ENCODE results near the gene SLC17A1.

Gene SLC17A1

GRCh38 chr6:25868436-25869183, 36.8 kb upstream of the SLC17A1 start:
- H3K27me3 ChIP-seq (ENCODE audit: insufficient read depth, poor library complexity, severe bottlenecking): peaks cover 7% of the 10 kb centered on the region
- no peak for TF ChIP-seq CTCF (IDR thresholded peaks at IDR 0.05; ENCODE audit: poor library complexity, severe bottlenecking)
- no peak overlapping the region for H3K4me3 ChIP-seq (ENCODE audit: severe bottlenecking)

GRCh38 chr6:25866011-25866410, 34.2 kb upstream of the SLC17A1 start:
- Histone ChIP-seq H3K9me3 (ENCODE audit: severe bottlenecking) (no peaks in the 10 kb centered on the region), H3K27ac (ENCODE audit: poor library complexity, severe bottlenecking) (no peak overlapping the region), H3K4me3 (ENCODE audit: severe bottlenecking) (no peak overlapping the region), H3K4me1 (ENCODE audit: insufficient read depth, poor library complexity, severe bottlenecking) (no peaks in the 10 kb centered on the region), H3K36me3 (ENCODE audit: low read depth) (no peaks in the 10 kb centered on the region), H3K27me3 (ENCODE audit: insufficient read depth, poor library complexity, severe bottlenecking) (peaks cover 13% of the 10 kb centered on the region)
- TF ChIP-seq CTCF (IDR thresholded peaks at IDR 0.05; ENCODE audit: poor library complexity, severe bottlenecking): no peak
- ATAC-seq (ENCODE audit: low read depth): no peak
- no peak for DNase-seq (ENCODE audit: low spot score)

More at GRCh38 chr6:25868436-25869183, 36.8 kb upstream of the SLC17A1 start:
- ATAC-seq (ENCODE audit: low read depth) (no peak), DNase-seq (ENCODE audit: low spot score) (no peak)
- Histone ChIP-seq H3K9me3 (ENCODE audit: severe bottlenecking) (no peaks in the 10 kb centered on the region), H3K27ac (ENCODE audit: poor library complexity, severe bottlenecking) (no peak overlapping the region), H3K36me3 (ENCODE audit: low read depth) (no peaks in the 10 kb centered on the region), H3K4me1 (ENCODE audit: insufficient read depth, poor library complexity, severe bottlenecking) (no peaks in the 10 kb centered on the region)

GRCh38 chr6:25863360-25863759, 31.5 kb upstream of the SLC17A1 start:
- no peak overlapping the region for H3K27ac ChIP-seq (ENCODE audit: poor library complexity, severe bottlenecking)
- no peaks in the 10 kb centered on the region for H3K9me3 ChIP-seq (ENCODE audit: severe bottlenecking)
- H3K4me3 ChIP-seq (ENCODE audit: severe bottlenecking): no peak overlapping the region
- no peak for TF ChIP-seq CTCF (IDR thresholded peaks at IDR 0.05; ENCODE audit: poor library complexity, severe bottlenecking)
- H3K27me3 ChIP-seq (ENCODE audit: insufficient read depth, poor library complexity, severe bottlenecking): peaks cover 13% of the 10 kb centered on the region
- ATAC-seq (ENCODE audit: low read depth): no peak
- no peaks in the 10 kb centered on the region for H3K36me3 ChIP-seq (ENCODE audit: low read depth)
- no peaks in the 10 kb centered on the region for H3K4me1 ChIP-seq (ENCODE audit: insufficient read depth, poor library complexity, severe bottlenecking)
- DNase-seq (ENCODE audit: low spot score): no peak

GRCh38 chr6:25862199-25862598, 30.3 kb upstream of the SLC17A1 start:
- Histone ChIP-seq H3K9me3 (ENCODE audit: severe bottlenecking) (no peaks in the 10 kb centered on the region), H3K4me1 (ENCODE audit: insufficient read depth, poor library complexity, severe bottlenecking) (no peaks in the 10 kb centered on the region), H3K36me3 (ENCODE audit: low read depth) (no peaks in the 10 kb centered on the region), H3K27ac (ENCODE audit: poor library complexity, severe bottlenecking) (no peak overlapping the region), H3K4me3 (ENCODE audit: severe bottlenecking) (no peak overlapping the region), H3K27me3 (ENCODE audit: insufficient read depth, poor library complexity, severe bottlenecking) (peaks cover 13% of the 10 kb centered on the region)
- ATAC-seq (ENCODE audit: low read depth): no peak
- DNase-seq (ENCODE audit: low spot score): no peak
- TF ChIP-seq CTCF (IDR thresholded peaks at IDR 0.05; ENCODE audit: poor library complexity, severe bottlenecking): no peak

- Histone ChIP-seq H3K36me3 (ENCODE audit: low read depth) (no peaks in the 10 kb centered on the region), H3K27me3 (ENCODE audit: insufficient read depth, poor library complexity, severe bottlenecking) (peaks cover 8% of the 10 kb centered on the region), H3K4me3 (ENCODE audit: severe bottlenecking) (no peak overlapping the region), H3K27ac (ENCODE audit: poor library complexity, severe bottlenecking) (no peak overlapping the region), H3K4me1 (ENCODE audit: insufficient read depth, poor library complexity, severe bottlenecking) (no peaks in the 10 kb centered on the region), H3K9me3 (ENCODE audit: severe bottlenecking) (no peaks in the 10 kb centered on the region)
- TF ChIP-seq CTCF (IDR thresholded peaks at IDR 0.05; ENCODE audit: poor library complexity, severe bottlenecking): no peak
- DNase-seq (ENCODE audit: low spot score): no peak
- no peak for ATAC-seq (ENCODE audit: low read depth)
Observed at GRCh38 chr6:25852756-25853155, 20.9 kb upstream of the SLC17A1 start.

Data from RWPE2 (cell line).